IPS DF 4.7 (cell line): ENCODE data around the gene LTBP1.

Experiments
- DNase-seq: peaks from one replicate; pipeline ENCODE4 v3.0.0-alpha.2; 2013; ENCODE audit warnings: low spot score; ENCODE audit errors: extremely low read depth

The LTBP1 gene

GRCh38 chr2:33265584-33266338 is 319.0 kb downstream of the LTBP1 start:
- no peak for DNase-seq

- no peak for DNase-seq
These were observed 319.7 kb downstream of the LTBP1 start for GRCh38 chr2:33266467-33266866.

GRCh38 chr2:33267043-33267442 is 320.3 kb downstream of the LTBP1 start:
- DNase-seq: no peak

GRCh38 chr2:33267756-33268155 is 321.0 kb downstream of the LTBP1 start:
- DNase-seq: no peak

GRCh38 chr2:33268246-33268831 is 321.6 kb downstream of the LTBP1 start:
- DNase-seq: no peak

GRCh38 chr2:33272001-33272400 is 325.2 kb downstream of the LTBP1 start:
- no peak for DNase-seq

- no peak for DNase-seq
These were observed 326.7 kb downstream of the LTBP1 start for GRCh38 chr2:33273479-33273878.

- no peak for DNase-seq
These were observed 327.8 kb downstream of the LTBP1 start for GRCh38 chr2:33274524-33274923.

- no peak for DNase-seq
These were observed 329.1 kb downstream of the LTBP1 start for GRCh38 chr2:33275689-33276444.

GRCh38 chr2:33277002-33277426 is 330.3 kb downstream of the LTBP1 start:
- no peak for DNase-seq

- DNase-seq: no peak
These were observed 331.6 kb downstream of the LTBP1 start for GRCh38 chr2:33278245-33278943.

GRCh38 chr2:33284287-33284686 is 337.5 kb downstream of the LTBP1 start:
- DNase-seq: no peak

- no peak for DNase-seq
These were observed 340.8 kb downstream of the LTBP1 start for GRCh38 chr2:33287507-33288005.

- no peak for DNase-seq
These were observed 341.3 kb downstream of the LTBP1 start for GRCh38 chr2:33288011-33288410.

- no peak for DNase-seq
These were observed 343.2 kb downstream of the LTBP1 start for GRCh38 chr2:33289961-33290360.

GRCh38 chr2:33291278-33292013 is 344.7 kb downstream of the LTBP1 start:
- no peak for DNase-seq

GRCh38 chr2:33292063-33292462 is 345.3 kb downstream of the LTBP1 start:
- no peak for DNase-seq

- DNase-seq: no peak
These were observed 346.3 kb downstream of the LTBP1 start for GRCh38 chr2:33292981-33293595.

GRCh38 chr2:33298233-33298632 is 351.5 kb downstream of the LTBP1 start:
- DNase-seq: no peak

GRCh38 chr2:33301355-33301754 is 354.6 kb downstream of the LTBP1 start:
- no peak for DNase-seq
